Stimulated activated CD4-positive, alpha-beta T cell treated with anti-CD3 and anti-CD28 coated beads, Interleukin-12 subunit alpha, Interleukin-12 subunit beta, amount 100 ng/mL, for 24 hours (primary cell): ENCODE data around the gene SLC39A7.
A peak's percentile ranks its signal among the peaks of the same experiment; 100 is the strongest.

Source experiments
- DNase-seq, 2 experiments: peaks; one replicate each; pipeline ENCODE4 v3.0.0-alpha.2; 2020; ENCODE audit warnings: low read depth in 2 of 2

Gene SLC39A7, protein sequence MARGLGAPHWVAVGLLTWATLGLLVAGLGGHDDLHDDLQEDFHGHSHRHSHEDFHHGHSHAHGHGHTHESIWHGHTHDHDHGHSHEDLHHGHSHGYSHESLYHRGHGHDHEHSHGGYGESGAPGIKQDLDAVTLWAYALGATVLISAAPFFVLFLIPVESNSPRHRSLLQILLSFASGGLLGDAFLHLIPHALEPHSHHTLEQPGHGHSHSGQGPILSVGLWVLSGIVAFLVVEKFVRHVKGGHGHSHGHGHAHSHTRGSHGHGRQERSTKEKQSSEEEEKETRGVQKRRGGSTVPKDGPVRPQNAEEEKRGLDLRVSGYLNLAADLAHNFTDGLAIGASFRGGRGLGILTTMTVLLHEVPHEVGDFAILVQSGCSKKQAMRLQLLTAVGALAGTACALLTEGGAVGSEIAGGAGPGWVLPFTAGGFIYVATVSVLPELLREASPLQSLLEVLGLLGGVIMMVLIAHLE

DNA sequence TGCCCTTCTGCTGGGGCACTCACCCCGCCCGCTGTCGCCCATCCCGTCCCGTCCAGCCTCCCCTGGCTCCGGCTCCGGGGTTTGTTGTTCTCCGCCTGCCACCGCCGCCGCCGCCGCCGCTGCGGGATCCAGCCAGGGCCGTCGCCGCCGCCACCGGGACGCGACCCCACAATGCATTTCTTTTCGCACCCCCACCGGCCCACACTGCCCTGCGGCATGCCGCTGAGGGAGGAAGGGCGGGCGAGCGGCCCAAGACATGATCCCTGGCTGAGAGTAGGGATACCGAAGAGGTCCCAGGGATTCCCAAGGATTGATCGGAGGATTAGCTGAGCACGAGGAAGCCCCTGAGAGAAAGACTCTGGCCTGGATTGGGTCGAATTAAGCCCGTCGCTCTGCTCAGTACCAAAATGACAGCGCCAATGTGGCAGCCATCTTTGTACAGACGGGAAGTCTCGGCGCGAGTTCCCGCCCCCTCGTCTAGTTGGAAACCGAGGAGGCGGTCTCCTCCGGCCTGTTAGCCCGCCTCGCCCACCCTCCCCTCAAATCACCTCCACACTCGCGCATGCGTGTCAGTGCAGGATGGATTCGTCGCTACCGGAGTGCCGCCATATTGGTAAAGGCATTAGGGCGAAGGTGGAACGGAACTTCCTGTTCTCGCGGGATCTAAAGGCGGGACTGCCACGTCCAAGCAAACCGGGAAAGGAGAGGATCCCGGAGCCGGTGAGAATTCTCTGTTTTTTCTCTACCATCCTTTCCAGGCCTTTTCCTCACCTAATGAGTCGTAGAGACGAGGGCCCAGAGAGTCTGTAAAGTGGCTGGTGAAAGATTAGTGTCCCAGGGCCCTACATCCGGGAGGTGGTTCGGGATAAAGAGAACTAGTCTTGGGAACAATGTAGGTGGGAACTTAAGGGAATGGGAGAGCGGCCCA, at the start of gene SLC39A7, which contains the start of gene RXRB:
Gene SLC39A7 (plus strand): TSS at position 649 of the 928 bp plus-strand sequence. CDS start 379 bp downstream, outside the sequence.
Gene RXRB (minus strand): TSS at position 447 of the 928 bp plus-strand sequence. CDS start 189 bp downstream, at position 258.
- DNase-seq: peak; percentile 98 to 100

DNA sequence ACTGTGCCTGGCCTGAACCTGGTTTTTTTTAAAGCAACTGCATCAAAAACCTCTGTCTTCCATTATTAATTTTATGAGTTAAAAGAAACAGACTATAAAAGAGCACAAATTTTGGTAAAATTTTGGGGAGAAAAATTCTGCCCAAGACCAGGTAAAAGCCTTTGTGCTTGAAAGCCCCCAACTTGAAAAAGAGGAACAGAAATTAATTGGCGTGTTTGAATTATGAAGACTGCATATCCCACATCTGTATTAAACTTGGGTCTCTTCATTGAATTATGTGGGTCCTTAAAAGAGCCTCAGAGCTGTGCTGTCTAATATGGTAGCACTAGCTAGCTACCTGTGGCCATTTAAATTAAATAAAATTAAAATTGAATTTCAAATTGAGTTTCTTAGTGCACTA, 49.6 kb upstream of the SLC39A7 start:
- no peak for DNase-seq

- no peak for DNase-seq
Observed at GRCh38 chr6:33154349-33154748, 46.3 kb upstream of the SLC39A7 start.

- DNase-seq: no peak
Observed at GRCh38 chr6:33156561-33156960, 44.1 kb upstream of the SLC39A7 start.

GRCh38 chr6:33156964-33157363, 43.7 kb upstream of the SLC39A7 start:
- DNase-seq: no peak

GRCh38 chr6:33160096-33160495, 40.6 kb upstream of the SLC39A7 start:
- no peak for DNase-seq

- no peak for DNase-seq
Observed at GRCh38 chr6:33160728-33161344, 39.8 kb upstream of the SLC39A7 start.

DNA sequence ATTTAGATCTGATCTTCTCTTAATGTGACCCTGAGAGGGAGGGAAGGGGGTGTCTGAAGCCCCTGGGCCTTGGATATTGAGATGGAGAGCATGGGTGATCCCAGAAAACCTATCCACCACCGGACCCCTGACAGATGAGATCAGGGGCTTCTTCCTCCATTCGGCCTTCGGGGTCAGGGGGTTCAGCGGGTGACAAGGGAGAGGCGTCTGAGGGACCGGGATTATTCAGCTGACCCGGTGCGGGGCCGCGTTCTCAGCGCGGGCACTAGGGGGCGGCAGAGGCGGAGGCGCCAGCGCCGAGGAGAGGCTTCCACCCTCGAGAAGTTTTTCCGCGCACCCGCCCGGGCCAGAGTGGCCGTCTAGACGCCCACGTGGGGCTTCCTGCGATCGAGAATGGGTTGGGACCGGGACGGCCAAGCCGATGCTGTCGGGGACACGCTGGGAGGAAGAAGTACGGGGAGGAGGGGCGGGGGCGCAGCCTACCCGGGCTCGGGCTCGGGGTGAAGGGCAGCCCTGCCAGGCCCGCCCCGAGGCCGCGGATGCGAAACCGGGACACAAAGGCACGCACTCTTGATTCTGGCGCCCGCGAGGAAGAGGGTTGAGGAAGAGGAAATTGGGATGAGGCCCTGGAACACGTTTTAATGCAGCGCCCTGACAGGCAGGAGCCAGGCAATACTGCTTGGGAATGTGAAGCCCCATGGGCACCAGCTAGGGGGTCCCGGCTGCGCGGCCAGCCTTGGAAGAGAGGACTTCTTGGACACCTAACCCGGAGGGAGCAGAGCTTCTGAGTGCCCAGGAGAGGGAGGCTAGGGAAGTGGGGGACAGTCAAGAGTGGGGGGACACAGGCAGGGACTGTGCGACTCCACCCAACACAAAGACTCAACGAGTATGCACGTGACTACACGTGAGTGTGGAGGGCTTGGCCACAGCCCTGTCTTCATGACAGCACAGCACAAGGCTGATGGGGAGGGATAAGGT, 39.0 kb upstream of the SLC39A7 start:
- DNase-seq: peak; percentile 70 to 80

DNA sequence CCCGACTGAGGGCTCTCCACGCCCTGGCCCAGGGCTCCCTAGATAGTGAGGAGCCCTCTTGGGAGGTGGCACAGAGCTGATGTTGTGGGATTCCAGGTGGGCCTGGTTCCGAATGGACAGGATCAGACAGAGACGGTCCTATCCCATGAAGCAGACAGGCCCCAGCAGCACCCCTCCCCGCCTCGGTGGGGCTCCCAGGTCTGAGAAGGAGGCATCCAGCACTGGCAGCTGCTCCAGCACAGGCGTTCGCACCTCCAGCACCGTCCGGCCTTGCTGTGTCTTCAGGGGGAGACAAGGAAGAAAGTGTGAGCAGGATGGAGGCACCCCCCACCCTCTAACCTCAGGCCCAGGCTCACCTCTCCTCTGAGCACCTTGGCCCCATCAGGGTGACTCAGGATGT, 37.1 kb upstream of the SLC39A7 start:
- DNase-seq: no peak

- no peak for DNase-seq
Observed at GRCh38 chr6:33164176-33164575, 36.5 kb upstream of the SLC39A7 start.

- DNase-seq: no peak
Observed at GRCh38 chr6:33164665-33165373, 35.8 kb upstream of the SLC39A7 start.

- DNase-seq: no peak
Observed at GRCh38 chr6:33165581-33166258, 34.9 kb upstream of the SLC39A7 start.

GRCh38 chr6:33166363-33166762, 34.3 kb upstream of the SLC39A7 start:
- DNase-seq: no peak

DNA sequence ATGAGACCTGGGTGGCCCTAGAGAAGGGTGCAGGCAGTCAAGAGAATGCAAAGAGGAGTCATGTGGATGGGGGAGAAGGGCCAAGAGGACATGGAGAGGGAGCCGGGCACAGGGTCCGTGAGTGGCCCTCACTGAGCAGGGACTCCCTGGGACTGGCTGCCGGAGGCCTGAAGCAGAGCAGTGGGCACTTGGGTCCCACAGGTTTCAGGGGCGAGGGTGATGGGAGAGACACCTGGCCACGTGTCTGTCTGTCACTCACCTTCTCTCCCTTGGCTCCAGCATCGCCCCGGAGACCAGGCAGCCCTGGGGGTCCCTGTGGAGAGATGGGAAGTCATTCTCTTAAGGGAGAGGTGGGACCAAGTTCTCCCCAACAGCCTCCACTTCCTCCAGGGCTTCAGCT, 33.9 kb upstream of the SLC39A7 start:
- DNase-seq: no peak

GRCh38 chr6:33167374-33168283, 33.0 kb upstream of the SLC39A7 start:
- DNase-seq: no peak

DNA sequence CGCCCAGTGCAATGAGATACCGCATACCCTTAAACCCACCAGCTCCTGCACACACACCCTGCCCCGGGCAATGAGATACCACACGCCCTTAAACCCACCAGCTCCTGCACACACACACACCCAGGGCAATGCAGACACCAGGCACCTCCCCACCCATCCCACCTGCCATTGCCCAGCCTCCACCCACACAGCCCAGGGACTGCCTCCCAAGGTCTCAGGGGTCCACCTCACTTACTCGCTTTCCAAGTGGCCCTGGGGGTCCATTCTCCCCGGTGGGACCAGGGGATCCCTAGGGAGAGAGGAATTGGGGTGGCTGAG, 32.4 kb upstream of the SLC39A7 start:
- DNase-seq: no peak

DNA sequence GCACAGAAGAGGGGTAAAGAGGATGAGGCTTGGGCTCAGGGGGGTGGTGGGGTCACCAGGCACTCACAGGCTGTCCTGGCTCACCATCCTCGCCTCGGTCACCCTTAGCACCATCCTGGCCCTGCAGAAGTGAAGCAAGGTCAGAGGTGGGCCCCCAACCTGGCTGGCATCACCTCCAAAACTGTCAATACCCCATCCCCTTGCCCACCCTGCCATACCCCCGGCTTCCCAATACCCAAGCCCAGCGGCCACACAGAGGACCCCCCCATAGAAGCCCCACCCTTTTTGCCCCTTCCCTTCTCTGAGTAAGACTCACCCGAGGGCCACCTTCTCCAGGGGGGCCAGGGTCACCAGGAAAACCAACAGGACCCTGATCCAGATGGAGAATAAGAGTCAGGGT, 32.0 kb upstream of the SLC39A7 start:
- no peak for DNase-seq

- DNase-seq: no peak
Observed at GRCh38 chr6:33169291-33170175, 31.1 kb upstream of the SLC39A7 start.
